ENCODE results near the gene BTN3A1.
"Not testable (repeated sequence)": the region's sequence is repeated elsewhere in the genome, so short reads cannot be mapped to it uniquely, and the experiment has no call there.

The BTN3A1 gene

GRCh38 chr6:26401987-26402658, at the start of gene BTN3A1:
Gene BTN3A1, plus strand, starts transcription at chr6:26402275. Its CDS starts 3,289 bp downstream, at chr6:26405564.
- peak within 1 kb of the TSS; percentile 56 for H3K4me3 ChIP-seq (ENCODE audit: low read depth, low read length)

- H3K4me3 ChIP-seq (ENCODE audit: low read depth, low read length): no peak overlapping the region
Measured at GRCh38 chr6:26352315-26352714, 49.8 kb upstream of the BTN3A1 start.

GRCh38 chr6:26354162-26354561, 47.9 kb upstream of the BTN3A1 start:
- H3K4me3 ChIP-seq (ENCODE audit: low read depth, low read length): no peak overlapping the region

GRCh38 chr6:26355366-26355765, 46.7 kb upstream of the BTN3A1 start:
- H3K4me3 ChIP-seq (ENCODE audit: low read depth, low read length): no peak overlapping the region

- H3K4me3 ChIP-seq (ENCODE audit: low read depth, low read length): not testable (repeated sequence)
Measured at GRCh38 chr6:26357543-26357942, 44.5 kb upstream of the BTN3A1 start.

GRCh38 chr6:26358511-26358981, 43.5 kb upstream of the BTN3A1 start:
- H3K4me3 ChIP-seq (ENCODE audit: low read depth, low read length): no peak overlapping the region

- H3K4me3 ChIP-seq (ENCODE audit: low read depth, low read length): no peak overlapping the region
Measured at GRCh38 chr6:26359765-26360164, 42.3 kb upstream of the BTN3A1 start.

GRCh38 chr6:26360451-26361416, 41.3 kb upstream of the BTN3A1 start:
- no peak overlapping the region for H3K4me3 ChIP-seq (ENCODE audit: low read depth, low read length)

GRCh38 chr6:26361544-26361943, 40.5 kb upstream of the BTN3A1 start:
- H3K4me3 ChIP-seq (ENCODE audit: low read depth, low read length): no peak overlapping the region

- no peak overlapping the region for H3K4me3 ChIP-seq (ENCODE audit: low read depth, low read length)
Measured at GRCh38 chr6:26362093-26362835, 39.8 kb upstream of the BTN3A1 start.

GRCh38 chr6:26362836-26363220, 39.2 kb upstream of the BTN3A1 start:
- no peak overlapping the region for H3K4me3 ChIP-seq (ENCODE audit: low read depth, low read length)

GRCh38 chr6:26363882-26364701, 38.0 kb upstream of the BTN3A1 start:
- no peak overlapping the region for H3K4me3 ChIP-seq (ENCODE audit: low read depth, low read length)

- H3K4me3 ChIP-seq (ENCODE audit: low read depth, low read length): peak overlapping the region; percentile 80
Measured at GRCh38 chr6:26365633-26365995, 36.5 kb upstream of the BTN3A1 start.

GRCh38 chr6:26366504-26366903, 35.6 kb upstream of the BTN3A1 start:
- H3K4me3 ChIP-seq (ENCODE audit: low read depth, low read length): no peak overlapping the region

GRCh38 chr6:26367114-26367513, 35.0 kb upstream of the BTN3A1 start:
- no peak overlapping the region for H3K4me3 ChIP-seq (ENCODE audit: low read depth, low read length)

GRCh38 chr6:26371813-26372212, 30.3 kb upstream of the BTN3A1 start:
- H3K4me3 ChIP-seq (ENCODE audit: low read depth, low read length): not testable (repeated sequence)

- no peak overlapping the region for H3K4me3 ChIP-seq (ENCODE audit: low read depth, low read length)
Measured at GRCh38 chr6:26372308-26373144, 29.5 kb upstream of the BTN3A1 start.

- H3K4me3 ChIP-seq (ENCODE audit: low read depth, low read length): no peak overlapping the region
Measured at GRCh38 chr6:26375270-26375669, 26.8 kb upstream of the BTN3A1 start.

- H3K4me3 ChIP-seq (ENCODE audit: low read depth, low read length): no peak overlapping the region
Measured at GRCh38 chr6:26377719-26378118, 24.4 kb upstream of the BTN3A1 start.

GRCh38 chr6:26378143-26378542, 23.9 kb upstream of the BTN3A1 start:
- H3K4me3 ChIP-seq (ENCODE audit: low read depth, low read length): not testable (repeated sequence)

Data from iPS-11a (cell line).